ENCODE data around the gene DTWD2. TPM values are rescaled to one million over a fixed set of nuclear protein-coding genes. Genes with fewer than 3 reads are reported as not detected.

Gene DTWD2
- total and polyA plus RNA-seq, 5 experiments from 2014 or later, result 2.9 to 5.2 (median 3.8) TPM

- POLR2A ChIA-PET, result no interaction called here
- Mint-ChIP-seq H3K4me3 (no peak overlapping the region), H3K4me1 (no peaks in the 10 kb centered on the region), H3K27ac (no peak overlapping the region), H3K27me3 (no peaks in the 10 kb centered on the region), H3K36me3 (peaks cover 0 to 2% (median 0%) of the 10 kb centered on the region in 3 donors), H3K9me3 (peaks cover 0 to 3% (median 0%) of the 10 kb centered on the region in 9 donors)
- DNase-seq, result no peak
- ATAC-seq, result no peak
Measured at GRCh38 chr5:118825226-118825625, 163.1 kb downstream of the DTWD2 start.

GRCh38 chr5:118818604-118819003, 169.7 kb downstream of the DTWD2 start:
- ATAC-seq, result no peak
- H3K4me1 Mint-ChIP-seq, result no peaks in the 10 kb centered on the region
- H3K27ac Mint-ChIP-seq, result no peak overlapping the region
- no peak overlapping the region for H3K4me3 Mint-ChIP-seq
- no peaks in the 10 kb centered on the region for H3K27me3 Mint-ChIP-seq
- H3K9me3 Mint-ChIP-seq, result peaks cover 0 to 25% (median 7%) of the 10 kb centered on the region in 9 donors
- H3K36me3 Mint-ChIP-seq, result peaks cover 0 to 14% (median 14%) of the 10 kb centered on the region in 3 donors
- DNase-seq, result no peak
- POLR2A ChIA-PET, result no interaction called here

GRCh38 chr5:118808441-118808840, 179.9 kb downstream of the DTWD2 start:
- no peak for DNase-seq
- Mint-ChIP-seq H3K9me3 (peaks cover 2 to 40% (median 30%) of the 10 kb centered on the region in 9 donors), H3K27ac (no peak overlapping the region), H3K4me3 (no peak overlapping the region), H3K36me3 (peaks cover 9 to 57% (median 44%) of the 10 kb centered on the region in 3 donors), H3K27me3 (no peaks in the 10 kb centered on the region), H3K4me1 (peaks cover 0 to 2% (median 0%) of the 10 kb centered on the region in 4 donors)
- POLR2A ChIA-PET, result no interaction called here
- no peak for ATAC-seq

GRCh38 chr5:118806571-118806970, 181.8 kb downstream of the DTWD2 start:
- Mint-ChIP-seq H3K27ac (no peak overlapping the region), H3K4me3 (no peak overlapping the region), H3K9me3 (peaks cover 0 to 26% (median 18%) of the 10 kb centered on the region in 9 donors), H3K4me1 (peaks cover 0 to 2% (median 0%) of the 10 kb centered on the region in 4 donors), H3K27me3 (no peaks in the 10 kb centered on the region), H3K36me3 (peaks cover 8 to 40% (median 29%) of the 10 kb centered on the region in 3 donors)
- DNase-seq (no peak), ATAC-seq (no peak)
- POLR2A ChIA-PET, result no interaction called here

GRCh38 chr5:118802335-118802734, 186.0 kb downstream of the DTWD2 start:
- peaks cover 0 to 11% (median 2%) of the 10 kb centered on the region in 9 donors for H3K9me3 Mint-ChIP-seq
- peaks cover 7 to 18% (median 7%) of the 10 kb centered on the region in 3 donors for H3K36me3 Mint-ChIP-seq
- DNase-seq (no peak), ATAC-seq (no peak)
- H3K4me3 Mint-ChIP-seq, result no peak overlapping the region
- POLR2A ChIA-PET, result no interaction called here
- no peak overlapping the region for H3K27ac Mint-ChIP-seq
- no peaks in the 10 kb centered on the region for H3K27me3 Mint-ChIP-seq
- peaks cover 0 to 2% (median 0%) of the 10 kb centered on the region in 4 donors for H3K4me1 Mint-ChIP-seq

- POLR2A ChIA-PET, result no interaction called here
- Mint-ChIP-seq H3K36me3 (no peaks in the 10 kb centered on the region), H3K27ac (no peak overlapping the region), H3K4me1 (no peaks in the 10 kb centered on the region), H3K4me3 (no peak overlapping the region), H3K27me3 (no peaks in the 10 kb centered on the region), H3K9me3 (no peaks in the 10 kb centered on the region)
- ATAC-seq (no peak), DNase-seq (no peak)
Measured at GRCh38 chr5:118796081-118796480, 192.3 kb downstream of the DTWD2 start.

- H3K36me3 Mint-ChIP-seq, result no peaks in the 10 kb centered on the region
- no peak overlapping the region for H3K27ac Mint-ChIP-seq
- H3K9me3 Mint-ChIP-seq, result no peaks in the 10 kb centered on the region
- ATAC-seq (no peak), DNase-seq (no peak)
- H3K27me3 Mint-ChIP-seq, result peaks cover 0 to 2% (median 0%) of the 10 kb centered on the region in 5 donors
- no peak overlapping the region for H3K4me3 Mint-ChIP-seq
- POLR2A ChIA-PET, result no interaction called here
- no peaks in the 10 kb centered on the region for H3K4me1 Mint-ChIP-seq
Measured at GRCh38 chr5:118794281-118794680, 194.1 kb downstream of the DTWD2 start.

- no peaks in the 10 kb centered on the region for H3K4me1 Mint-ChIP-seq
- no peak for DNase-seq
- H3K27me3 Mint-ChIP-seq, result peaks cover 0 to 2% (median 0%) of the 10 kb centered on the region in 5 donors
- POLR2A ChIA-PET, result no interaction called here
- no peak for ATAC-seq
- H3K4me3 Mint-ChIP-seq, result no peak overlapping the region
- H3K9me3 Mint-ChIP-seq, result no peaks in the 10 kb centered on the region
- H3K36me3 Mint-ChIP-seq, result no peaks in the 10 kb centered on the region
- no peak overlapping the region for H3K27ac Mint-ChIP-seq
Measured at GRCh38 chr5:118793652-118794051, 194.7 kb downstream of the DTWD2 start.

- Mint-ChIP-seq H3K4me1 (no peaks in the 10 kb centered on the region), H3K4me3 (no peak overlapping the region), H3K27me3 (peaks cover 0 to 3% (median 0%) of the 10 kb centered on the region in 5 donors), H3K9me3 (no peaks in the 10 kb centered on the region), H3K36me3 (no peaks in the 10 kb centered on the region), H3K27ac (no peak overlapping the region)
- DNase-seq (no peak), ATAC-seq (no peak)
- POLR2A ChIA-PET, result no interaction called here
Measured at GRCh38 chr5:118793091-118793490, 195.3 kb downstream of the DTWD2 start.

- Mint-ChIP-seq H3K9me3 (no peaks in the 10 kb centered on the region), H3K4me3 (no peak overlapping the region), H3K4me1 (no peaks in the 10 kb centered on the region), H3K27ac (peak overlapping the region in 1 of 10 donors; percentile 63), H3K27me3 (peaks cover 0 to 3% (median 0%) of the 10 kb centered on the region in 5 donors), H3K36me3 (no peaks in the 10 kb centered on the region)
- DNase-seq, result peak in 3 of 10 donors; percentile 13 to 30 (median 20)
- ATAC-seq, result peak in 1 of 2 donors; percentile 30
- POLR2A ChIA-PET, result no interaction called here
Measured at GRCh38 chr5:118791926-118792734, 196.2 kb downstream of the DTWD2 start.

- DNase-seq (no peak), ATAC-seq (no peak)
- H3K27me3 Mint-ChIP-seq, result peaks cover 0 to 3% (median 0%) of the 10 kb centered on the region in 5 donors
- H3K4me1 Mint-ChIP-seq, result no peaks in the 10 kb centered on the region
- H3K27ac Mint-ChIP-seq, result no peak overlapping the region
- H3K36me3 Mint-ChIP-seq, result no peaks in the 10 kb centered on the region
- no peak overlapping the region for H3K4me3 Mint-ChIP-seq
- no peaks in the 10 kb centered on the region for H3K9me3 Mint-ChIP-seq
- POLR2A ChIA-PET, result no interaction called here
Measured at GRCh38 chr5:118789366-118789765, 199.0 kb downstream of the DTWD2 start.

GRCh38 chr5:118788351-118788750, 200.0 kb downstream of the DTWD2 start:
- POLR2A ChIA-PET, result no interaction called here
- Mint-ChIP-seq H3K9me3 (no peaks in the 10 kb centered on the region), H3K27ac (no peak overlapping the region), H3K4me1 (no peaks in the 10 kb centered on the region), H3K27me3 (peaks cover 0 to 3% (median 0%) of the 10 kb centered on the region in 5 donors), H3K4me3 (no peak overlapping the region), H3K36me3 (no peaks in the 10 kb centered on the region)
- DNase-seq (no peak), ATAC-seq (no peak)
